Jurkat, Clone E6-1 (cell line): ENCODE measurements around the gene CSH2.

ENCODE experiments used
- DNase-seq: peaks from one replicate; pipeline ENCODE4 v3.0.0-alpha.2; 2011; ENCODE audit warnings: low read depth, low spot score
- H3K4me3 ChIP-seq: 2 replicates; pipeline ENCODE4 v1.5.1; 2011; ENCODE audit warnings: mild to moderate bottlenecking, low read length, control low read depth, moderate library complexity

Gene CSH2

GRCh38 chr17:63840591-63841349 lies 32.7 kb downstream of the CSH2 start:
- peak overlapping the region; percentile 72 for H3K4me3 ChIP-seq
- DNase-seq, result no peak

GRCh38 chr17:63838631-63839171 lies 34.8 kb downstream of the CSH2 start:
- no peak for DNase-seq

GRCh38 chr17:63837962-63838600 lies 35.4 kb downstream of the CSH2 start:
- no peak overlapping the region for H3K4me3 ChIP-seq
- no peak for DNase-seq

More at GRCh38 chr17:63838631-63839171, 34.8 kb downstream of the CSH2 start:
- no peak overlapping the region for H3K4me3 ChIP-seq

GRCh38 chr17:63837480-63837879 lies 36.0 kb downstream of the CSH2 start:
- no peak for DNase-seq
- no peak overlapping the region for H3K4me3 ChIP-seq

- no peak overlapping the region for H3K4me3 ChIP-seq
- no peak for DNase-seq
Measured at GRCh38 chr17:63836811-63837210, 36.7 kb downstream of the CSH2 start.

- no peak overlapping the region for H3K4me3 ChIP-seq
- no peak for DNase-seq
Measured at GRCh38 chr17:63835167-63835720, 38.2 kb downstream of the CSH2 start.

- H3K4me3 ChIP-seq, result no peak overlapping the region
- peak; percentile 61 for DNase-seq
Measured at GRCh38 chr17:63834431-63835166, 38.9 kb downstream of the CSH2 start.

GRCh38 chr17:63833741-63834373 lies 39.6 kb downstream of the CSH2 start:
- no peak overlapping the region for H3K4me3 ChIP-seq
- DNase-seq, result no peak

GRCh38 chr17:63833026-63833740 lies 40.3 kb downstream of the CSH2 start:
- no peak for DNase-seq
- no peak overlapping the region for H3K4me3 ChIP-seq

GRCh38 chr17:63832455-63832854 lies 41.0 kb downstream of the CSH2 start:
- no peak overlapping the region for H3K4me3 ChIP-seq
- DNase-seq, result no peak

- H3K4me3 ChIP-seq, result no peak overlapping the region
- DNase-seq, result no peak
Measured at GRCh38 chr17:63832014-63832413, 41.5 kb downstream of the CSH2 start.

GRCh38 chr17:63831505-63831904 lies 42.0 kb downstream of the CSH2 start:
- no peak for DNase-seq
- no peak overlapping the region for H3K4me3 ChIP-seq

GRCh38 chr17:63830904-63831491 lies 42.5 kb downstream of the CSH2 start:
- no peak overlapping the region for H3K4me3 ChIP-seq
- DNase-seq, result no peak

- no peak for DNase-seq
- no peak overlapping the region for H3K4me3 ChIP-seq
Measured at GRCh38 chr17:63830278-63830677, 43.2 kb downstream of the CSH2 start.

GRCh38 chr17:63828936-63829335 lies 44.5 kb downstream of the CSH2 start:
- DNase-seq, result no peak
- H3K4me3 ChIP-seq, result peak overlapping the region; percentile 99; the same call in 1 of the 2 replicates

GRCh38 chr17:63827801-63828221 lies 45.7 kb downstream of the CSH2 start:
- peak overlapping the region; percentile 99 for H3K4me3 ChIP-seq
- DNase-seq, result no peak

GRCh38 chr17:63827002-63827800 lies 46.3 kb downstream of the CSH2 start, which contains the start of the genes FTSJ3 and PSMC5:
Gene FTSJ3, minus strand, starts transcription at chr17:63827663. Its CDS starts 761 bp downstream, at chr17:63826902.
Gene PSMC5, plus strand, starts transcription at chr17:63827431. Its CDS starts 60 bp downstream, at chr17:63827491.
- peak; percentile 94 for DNase-seq
- H3K4me3 ChIP-seq, result peak within 1 kb of the TSS; percentile 99
